GM19452 (cell line): ENCODE measurements around the gene NUP188.

Experiments used
- ATAC-seq: cut with Tn5 transposase; IDR thresholded peaks from one replicate; pipeline ENCODE4 v1.9.1; 2021; ENCODE audit not compliant: unreplicated experiment

NUP188 gene

GRCh38 chr9:129027685-129028191 lies 80.2 kb downstream of the NUP188 start:
- peak; percentile 45 for ATAC-seq

DNA sequence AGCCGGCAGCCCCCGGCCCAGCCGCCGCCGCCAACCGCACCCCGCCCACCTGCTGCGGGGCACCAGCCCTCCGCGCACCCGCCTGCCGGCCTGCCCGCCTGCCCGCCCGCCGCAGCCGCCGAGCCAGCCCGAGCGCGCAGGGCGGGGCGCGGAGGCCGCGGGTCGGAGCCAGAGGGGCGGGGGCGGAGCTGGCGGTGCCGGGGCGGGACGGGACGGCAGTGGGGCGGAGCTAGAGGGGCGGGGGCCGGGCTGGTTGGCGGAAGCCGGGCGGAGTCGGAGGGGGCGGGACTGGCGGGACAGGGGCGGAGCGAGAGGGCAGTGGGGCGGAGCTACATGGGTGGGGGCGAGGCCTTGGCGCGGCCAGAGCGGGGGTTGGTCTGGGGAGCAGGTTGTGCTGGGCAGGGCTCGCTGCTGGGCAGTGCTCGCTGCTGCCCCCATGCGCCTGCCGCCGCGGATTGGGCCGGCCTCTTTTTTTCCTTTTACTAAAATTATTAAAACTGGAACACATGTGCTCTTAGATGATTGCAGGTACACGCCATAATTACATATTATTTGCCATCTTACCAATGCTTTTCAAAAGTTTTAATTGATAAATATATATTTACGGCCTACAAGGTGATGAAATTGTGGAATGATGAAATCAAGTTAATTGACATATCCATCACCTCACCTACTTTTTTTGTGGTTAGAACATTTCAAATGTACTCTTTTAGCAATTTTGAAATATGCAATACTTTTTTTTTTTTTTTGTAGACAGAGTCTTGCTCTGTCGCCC lies 80.9 kb downstream of the NUP188 start, which contains the start of gene SH3GLB2:
Gene SH3GLB2 (minus strand): TSS at position 140 of the 775 bp plus-strand sequence. CDS start 177 bp downstream, outside the sequence.
- ATAC-seq, result peak; percentile 61

DNA sequence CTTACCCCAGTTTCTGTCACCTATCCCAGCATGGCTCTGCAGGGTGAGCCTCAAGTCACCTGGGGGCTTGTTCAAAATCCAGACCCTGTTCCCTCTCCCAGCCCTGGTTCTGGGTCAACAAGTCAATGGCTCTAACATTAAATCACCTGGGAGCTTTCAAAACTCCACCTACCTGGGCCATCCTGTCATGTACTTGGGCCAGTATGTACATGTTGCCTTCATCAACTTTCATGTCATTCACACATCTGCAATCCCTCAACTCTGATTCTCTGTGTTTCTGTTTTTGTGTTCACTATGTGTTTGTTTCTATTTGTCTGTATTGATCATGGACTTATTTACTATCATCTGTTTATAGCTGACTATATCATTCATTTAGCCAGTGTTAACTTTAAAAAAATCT lies 82.7 kb downstream of the NUP188 start:
- ATAC-seq, result no peak

DNA sequence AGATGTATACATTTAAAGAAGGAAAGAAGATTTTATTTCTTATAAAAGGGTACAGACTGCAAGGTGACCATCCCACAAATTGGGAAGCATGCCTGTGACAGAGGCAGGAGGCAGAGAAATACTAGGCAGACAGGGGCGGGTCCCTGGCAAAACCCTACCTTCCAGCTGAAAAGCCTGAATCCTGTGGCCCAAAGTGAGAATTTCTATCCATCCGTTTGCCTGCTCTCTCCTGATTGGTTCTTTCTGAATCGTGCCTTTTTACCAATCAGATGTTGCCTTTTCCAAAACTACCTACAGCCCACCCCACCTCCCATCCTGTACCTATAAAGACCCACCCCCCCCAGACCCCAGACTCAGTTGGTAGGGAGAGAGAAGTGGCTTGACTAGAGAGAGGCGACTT lies 84.0 kb downstream of the NUP188 start:
- ATAC-seq, result no peak

GRCh38 chr9:129032541-129033159 lies 85.2 kb downstream of the NUP188 start:
- ATAC-seq, result no peak

DNA sequence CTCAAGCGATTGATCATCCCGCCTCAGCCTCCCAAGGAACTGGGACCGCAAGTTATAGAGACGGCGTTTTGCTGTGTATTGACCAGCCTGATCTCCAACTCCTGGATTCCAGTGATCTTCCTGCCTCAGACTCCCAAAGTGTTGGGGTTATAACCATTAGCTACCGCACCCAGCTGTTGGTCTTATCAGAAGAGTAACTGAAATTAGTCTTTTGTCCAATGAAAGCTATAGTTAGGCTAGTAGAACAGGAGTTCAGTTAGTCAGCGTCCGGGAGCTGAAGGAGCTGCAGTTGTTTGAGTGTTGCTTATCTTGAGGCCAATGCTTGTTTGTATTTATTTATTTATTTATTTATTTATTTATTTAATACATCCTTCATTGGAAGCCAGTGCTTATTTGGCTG lies 85.7 kb downstream of the NUP188 start:
- ATAC-seq, result no peak

DNA sequence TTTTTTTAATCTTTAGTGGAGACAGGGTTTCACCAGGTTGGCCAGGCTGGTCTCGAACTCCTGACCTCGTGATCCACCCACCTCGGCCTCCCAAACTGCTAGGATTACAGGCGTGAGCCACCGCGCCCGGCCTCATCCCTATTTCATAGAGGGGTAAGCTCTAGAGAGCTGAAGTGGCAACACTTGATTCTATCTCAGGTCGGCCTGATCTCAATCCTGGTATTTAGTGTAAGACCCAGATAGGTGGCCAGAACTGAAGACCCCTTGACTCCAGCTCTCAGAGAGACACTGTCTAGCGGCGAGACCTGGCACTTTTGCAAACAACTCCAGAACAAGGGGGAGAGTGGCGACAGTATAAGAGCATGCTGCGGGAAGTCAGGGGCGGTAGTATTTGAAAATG lies 88.3 kb downstream of the NUP188 start:
- peak; percentile 9 for ATAC-seq

- peak; percentile 96 for ATAC-seq
Measured at GRCh38 chr9:129036241-129036922, 88.9 kb downstream of the NUP188 start, which contains the start of gene MIGA2. TSS of gene MIGA2 (plus strand) at chr9:129036626. CDS start at chr9:129040595, 3,969 bp downstream.

GRCh38 chr9:129036923-129037766 lies 89.6 kb downstream of the NUP188 start:
- no peak for ATAC-seq

- ATAC-seq, result no peak
Measured at GRCh38 chr9:129037767-129038098, 90.2 kb downstream of the NUP188 start.

DNA sequence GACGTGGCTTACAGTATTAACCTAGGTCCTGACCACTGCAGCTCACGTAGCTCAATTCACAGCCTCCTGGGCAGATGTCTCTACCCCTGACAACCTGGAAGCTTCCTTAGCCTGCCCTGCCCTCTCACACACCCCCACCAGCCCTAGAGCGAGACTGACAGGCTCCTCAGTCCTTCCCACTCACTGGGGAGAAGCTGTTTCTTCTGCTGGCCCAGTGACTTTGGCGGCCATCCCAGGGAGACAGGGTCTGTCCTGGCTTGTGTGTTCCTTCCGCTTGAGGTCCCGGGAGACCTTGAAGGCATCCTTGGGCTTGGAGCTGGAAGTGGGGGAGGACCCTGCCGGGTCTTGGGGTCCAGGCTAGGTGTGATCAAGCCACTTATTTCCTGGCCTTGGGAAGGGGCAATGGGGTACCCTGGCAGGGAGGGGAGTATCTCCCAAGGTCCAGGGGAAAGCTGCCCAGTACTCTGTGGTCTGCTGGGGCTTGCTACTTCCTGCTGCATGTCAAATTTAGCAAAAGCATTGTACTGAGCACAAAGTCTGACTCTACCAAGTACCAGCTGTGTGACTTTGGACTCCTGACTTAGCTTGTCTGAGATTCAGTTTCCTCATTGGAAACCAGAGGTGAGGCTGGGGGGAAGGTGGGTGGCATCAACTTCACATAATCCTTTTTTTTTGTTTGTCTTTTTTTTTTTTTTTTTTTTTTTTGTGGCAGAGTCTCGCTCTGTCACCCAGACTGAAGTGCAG lies 90.8 kb downstream of the NUP188 start:
- ATAC-seq, result no peak

DNA sequence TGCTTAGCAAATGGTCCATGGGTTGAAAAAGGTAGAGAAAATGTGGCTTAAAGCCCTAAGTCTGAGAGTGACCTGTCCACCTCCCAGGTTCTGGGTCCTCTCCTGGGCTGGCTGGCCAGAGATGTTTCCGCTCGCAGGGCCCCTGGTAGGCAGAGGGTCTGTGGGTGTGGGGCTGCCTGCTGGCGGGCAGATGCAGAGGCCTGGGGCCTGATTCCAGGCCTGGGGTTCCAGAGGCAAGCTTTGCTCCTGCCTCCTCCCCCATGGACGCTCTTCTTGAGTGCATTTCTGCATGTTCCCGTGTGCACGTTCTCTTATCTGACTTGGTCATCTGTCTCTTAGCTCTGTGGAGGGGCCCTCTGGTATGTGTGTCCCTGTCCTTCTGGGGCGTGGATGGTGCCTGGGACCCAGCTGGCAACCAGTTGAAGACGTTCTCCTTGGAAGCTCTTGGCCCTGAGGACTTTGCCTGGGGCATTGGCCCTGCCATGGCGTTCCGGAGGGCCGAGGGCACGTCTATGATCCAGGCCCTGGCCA lies 92.7 kb downstream of the NUP188 start:
- no peak for ATAC-seq

- no peak for ATAC-seq
Measured at GRCh38 chr9:129042016-129042415, 94.5 kb downstream of the NUP188 start.

DNA sequence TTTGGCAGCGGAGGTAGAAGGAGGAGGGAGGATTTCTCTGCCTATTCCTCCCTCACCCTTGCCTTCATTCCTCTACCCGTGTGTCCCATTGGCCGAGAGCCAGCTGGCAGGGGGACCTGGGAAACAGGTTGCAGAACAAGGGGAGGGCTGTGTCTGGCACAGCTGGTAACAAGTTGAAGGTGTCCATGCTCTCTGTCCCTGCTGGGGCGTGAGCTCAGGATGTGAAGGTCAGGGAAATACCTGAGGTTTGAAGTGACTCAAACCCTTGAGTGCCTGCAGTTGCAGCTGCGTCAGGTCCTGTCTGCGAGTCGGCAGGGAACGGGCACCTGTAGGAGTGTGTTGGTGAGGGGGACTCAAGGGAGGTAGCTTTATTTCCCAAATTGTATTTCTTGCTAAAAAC lies 105.1 kb downstream of the NUP188 start:
- no peak for ATAC-seq

DNA sequence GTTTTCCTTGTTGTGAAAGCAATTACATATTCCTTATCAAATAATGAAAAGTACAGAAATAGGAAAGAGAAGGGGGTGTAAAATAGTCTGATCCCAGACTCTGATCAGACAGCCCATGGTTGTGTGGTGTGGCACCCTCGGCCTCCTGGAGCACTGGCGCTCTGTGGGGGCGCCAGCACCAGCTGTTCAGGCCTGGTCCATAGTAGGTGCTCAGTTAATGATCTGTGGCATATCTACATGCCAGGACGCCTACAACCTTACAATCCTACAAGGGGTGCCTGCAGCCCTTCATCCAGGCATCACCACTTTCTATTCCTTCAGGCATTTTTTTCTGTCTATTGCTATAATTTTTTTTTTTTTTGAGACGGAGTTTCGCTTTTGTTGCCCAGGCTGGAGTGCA lies 105.5 kb downstream of the NUP188 start:
- ATAC-seq, result no peak

DNA sequence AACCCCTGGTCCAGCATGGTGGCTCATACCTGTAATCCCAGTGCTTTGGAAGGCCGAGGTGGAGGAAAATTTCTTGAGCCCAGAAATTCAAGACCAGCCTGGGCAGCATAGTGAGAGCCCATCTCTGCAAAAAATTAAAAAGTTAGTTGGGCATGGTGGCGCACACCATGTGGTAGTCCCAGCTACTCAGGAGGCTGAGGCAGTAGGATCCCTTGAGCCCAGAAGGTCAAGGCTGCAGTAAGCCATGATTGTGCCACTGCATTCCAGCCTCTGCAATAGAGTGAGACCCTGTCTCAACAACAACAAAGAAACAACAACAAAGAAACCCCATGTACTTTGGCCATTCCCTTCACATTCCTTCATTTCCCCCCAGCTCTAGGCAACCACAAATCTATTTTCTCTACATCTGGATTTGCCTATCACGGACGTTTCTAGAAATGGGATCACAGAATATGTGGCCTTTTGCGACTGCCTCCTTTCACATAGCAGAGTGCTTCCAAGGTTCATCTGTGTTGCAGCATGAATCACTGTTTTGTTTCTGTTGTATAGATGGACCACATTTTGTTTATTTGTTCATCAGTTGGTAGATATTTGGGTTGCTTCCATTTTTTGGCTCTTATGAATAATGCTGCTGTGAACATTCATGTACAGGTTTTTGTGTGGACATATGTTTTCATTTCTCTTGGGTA lies 106.8 kb downstream of the NUP188 start:
- ATAC-seq, result no peak
